A673 (cell line): ENCODE data around the gene SH3RF3.

ENCODE experiments used
- CTCF ChIP-seq: fragments of 300-800, 200-600 bp; sonication (generic); conservative IDR thresholded peaks from 2 replicates; pipeline ENCODE4 v1.5.1; 2017; ENCODE audit warnings: low read depth, mild to moderate bottlenecking, antibody characterized with exemption, low read length, moderate library complexity, mixed read lengths
- EZH2 ChIP-seq: fragments of 200-600 bp; sonication (generic); IDR thresholded peaks from 2 replicates; pipeline ENCODE4 v1.6.1; 2017; ENCODE audit warnings: borderline replicate concordance, low read depth, mild to moderate bottlenecking, mixed read lengths, antibody characterized with exemption, low read length; ENCODE audit not compliant: poor library complexity, severe bottlenecking

- TF ChIP-seq CTCF (no peak), EZH2 (no peak)
Measured at GRCh38 chr2:109168086-109168485, 39.1 kb downstream of the SH3RF3 start.
